ENCODE results near the gene SESN1.
"Not testable (repeated sequence)": the region's sequence is repeated elsewhere in the genome, so short reads cannot be mapped to it uniquely, and the experiment has no call there.

Gene SESN1

GRCh38 chr6:109000289-109000688 is 94.4 kb downstream of the SESN1 start:
- no peak for DNase-seq (ENCODE audit: low read depth)

DNA sequence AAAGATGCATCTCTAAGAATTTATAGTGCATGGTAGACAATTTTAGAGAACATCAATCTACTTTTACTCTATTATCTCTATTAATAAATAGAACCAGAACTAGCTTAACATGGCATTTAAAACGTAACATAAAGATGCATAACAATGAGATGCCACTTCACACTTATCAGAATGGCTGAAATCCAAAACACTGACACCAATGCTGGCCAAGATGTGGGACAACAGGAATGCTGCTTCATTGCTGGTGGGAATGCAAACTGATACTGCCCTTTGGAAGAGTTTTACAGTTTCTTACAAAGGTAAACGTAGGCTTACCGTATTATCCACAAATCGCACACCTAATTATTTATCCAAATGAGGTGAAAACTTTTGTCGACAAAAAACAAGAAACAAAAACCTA is 95.2 kb downstream of the SESN1 start:
- DNase-seq (ENCODE audit: low read depth), result no peak

DNA sequence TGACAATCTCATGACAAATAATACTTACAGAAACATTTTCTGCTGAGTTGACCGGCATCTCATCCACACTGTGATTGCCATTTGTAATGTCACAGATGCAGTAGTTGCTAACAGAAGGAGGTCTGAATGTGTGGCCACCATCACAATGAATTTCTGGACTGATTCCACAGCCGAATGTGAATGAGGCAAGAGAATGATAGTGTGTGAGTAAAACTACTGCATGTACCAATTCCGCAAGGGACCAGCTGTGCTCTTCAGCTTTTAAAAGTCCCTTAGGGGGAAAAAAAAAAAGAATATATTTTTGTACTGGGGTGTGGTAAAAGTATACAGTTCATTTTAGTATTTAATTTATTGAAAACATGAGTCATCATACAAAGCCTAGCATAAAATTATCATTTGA is 96.2 kb downstream of the SESN1 start:
- DNase-seq (ENCODE audit: low read depth), result no peak

GRCh38 chr6:108996208-108996607 is 98.4 kb downstream of the SESN1 start:
- no peak for DNase-seq (ENCODE audit: low read depth)

GRCh38 chr6:108995296-108995695 is 99.3 kb downstream of the SESN1 start:
- DNase-seq (ENCODE audit: low read depth), result no peak

GRCh38 chr6:108993876-108994275 is 100.8 kb downstream of the SESN1 start:
- no peak for DNase-seq (ENCODE audit: low read depth)

DNA sequence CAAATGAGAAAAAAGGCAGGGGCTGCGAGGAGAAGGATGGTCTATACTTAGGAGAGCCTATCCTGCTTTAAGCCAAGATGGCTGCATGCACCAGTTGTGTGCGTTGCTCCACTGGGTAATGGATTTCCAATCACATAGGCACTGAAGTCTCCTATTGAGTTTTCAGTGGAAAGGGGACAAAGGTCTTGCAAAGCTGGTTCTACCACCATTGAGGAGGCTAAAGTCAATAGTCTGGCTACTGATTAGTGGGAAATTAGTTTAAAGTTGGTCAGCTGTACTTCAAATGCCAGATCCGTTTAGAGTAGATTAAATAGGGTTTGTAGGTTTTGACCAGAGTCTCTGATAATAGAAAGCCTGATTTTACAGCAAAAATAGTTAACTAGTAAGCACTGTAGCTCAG is 104.9 kb downstream of the SESN1 start:
- DNase-seq (ENCODE audit: low read depth), result no peak

DNA sequence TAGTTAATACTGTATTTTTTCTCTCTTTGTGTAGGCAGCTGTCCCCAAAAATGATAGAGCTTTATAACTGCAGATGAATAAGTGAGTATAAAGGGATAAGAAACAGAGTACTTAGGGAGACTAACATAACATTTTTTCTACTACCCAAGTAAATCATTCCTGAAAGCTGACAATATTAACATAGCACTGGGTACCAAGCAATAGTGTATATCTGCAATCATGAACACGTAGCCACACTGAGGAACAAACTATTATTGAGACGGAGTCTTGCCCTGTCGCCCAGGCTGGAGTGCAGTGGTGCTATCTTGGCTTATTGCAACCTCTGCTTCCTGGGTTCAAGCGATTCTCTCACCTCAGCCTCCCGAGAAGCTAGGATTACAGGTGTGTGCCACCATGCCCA is 105.9 kb downstream of the SESN1 start:
- DNase-seq (ENCODE audit: low read depth), result no peak

GRCh38 chr6:108988296-108988695 is 106.3 kb downstream of the SESN1 start:
- no peak for DNase-seq (ENCODE audit: low read depth)

GRCh38 chr6:108987156-108987555 is 107.5 kb downstream of the SESN1 start:
- no peak for DNase-seq (ENCODE audit: low read depth)

DNA sequence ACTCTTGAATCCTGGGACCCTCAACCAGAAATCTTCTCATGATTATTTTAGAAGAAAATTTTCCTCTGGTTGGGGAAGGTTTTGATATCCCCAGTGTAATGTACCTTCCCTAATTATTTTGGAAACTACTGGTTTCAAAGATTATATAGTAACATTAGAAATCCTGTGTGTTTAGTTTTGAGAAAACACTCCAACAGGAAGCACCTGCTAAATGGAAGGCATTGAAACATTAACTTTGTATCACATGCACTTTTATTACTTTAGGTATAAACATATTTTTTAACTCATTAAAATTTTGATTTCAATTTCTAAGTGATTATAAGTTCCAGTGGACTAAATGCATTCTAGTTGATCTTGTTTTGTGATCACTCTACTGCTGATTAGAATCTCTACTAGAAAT is 109.3 kb downstream of the SESN1 start:
- DNase-seq (ENCODE audit: low read depth), result no peak

DNA sequence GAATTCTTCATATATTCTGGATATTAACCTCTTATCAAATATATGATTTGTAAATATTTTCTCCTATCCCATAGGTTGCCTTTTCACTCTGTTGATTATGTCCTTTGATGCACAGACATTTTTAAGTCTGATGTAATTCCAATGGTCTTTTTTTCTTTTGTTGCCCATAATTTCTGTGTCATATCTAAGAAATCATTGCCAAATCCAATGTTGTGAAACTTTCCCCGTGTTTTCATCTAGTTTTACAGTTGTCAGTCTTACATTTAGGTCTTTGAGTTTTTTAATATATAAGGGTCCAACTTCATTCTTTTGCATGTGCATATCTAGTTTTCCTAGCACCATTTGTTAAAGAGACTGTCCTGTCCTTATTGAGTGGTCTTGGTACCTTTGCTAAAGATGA is 111.5 kb downstream of the SESN1 start:
- no peak for DNase-seq (ENCODE audit: low read depth)

DNA sequence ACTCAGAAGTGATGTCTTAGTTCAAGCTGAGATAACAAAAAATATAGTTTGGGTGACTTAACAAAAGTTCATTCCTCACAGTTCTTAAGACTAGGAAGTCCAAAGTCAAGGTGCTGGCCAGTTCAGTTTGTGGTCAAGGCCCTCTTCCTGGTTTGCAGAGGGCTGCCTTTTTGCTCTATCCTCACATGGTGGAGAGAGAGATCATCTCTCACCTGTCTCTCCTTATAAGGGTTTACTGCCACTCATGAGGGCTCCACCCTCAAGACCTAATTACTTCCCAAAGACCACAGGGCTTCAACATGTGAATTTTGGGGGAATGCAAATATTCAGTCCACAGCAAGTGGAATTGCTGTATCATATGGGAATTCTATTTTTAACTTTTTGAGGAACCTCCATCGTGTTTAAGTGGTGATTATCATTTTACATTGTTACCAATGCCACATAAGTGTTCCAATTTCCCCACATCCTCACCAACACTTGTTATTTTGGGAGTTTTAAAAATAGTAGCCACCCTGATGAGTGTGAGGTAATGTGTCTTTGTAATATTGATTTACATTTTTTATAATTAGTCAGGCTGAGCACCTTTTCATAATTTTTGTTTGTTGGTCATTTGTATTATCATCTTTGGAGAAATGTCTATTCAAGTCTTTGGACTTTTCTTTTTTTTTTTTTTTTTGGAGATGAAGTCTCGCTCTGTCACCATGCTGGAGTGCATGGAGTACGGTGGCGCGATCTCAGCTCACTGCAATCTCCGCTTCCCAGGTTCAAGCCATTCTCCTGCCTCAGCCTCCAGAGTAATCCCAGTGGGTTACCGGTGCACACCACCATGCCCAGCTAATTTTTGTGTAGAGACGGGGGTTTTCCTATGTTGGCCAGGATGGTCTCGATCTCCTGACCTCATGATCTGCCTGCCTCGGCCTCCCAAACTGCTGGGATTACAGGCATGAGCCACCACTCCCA is 112.2 kb downstream of the SESN1 start:
- no peak for DNase-seq (ENCODE audit: low read depth)

DNA sequence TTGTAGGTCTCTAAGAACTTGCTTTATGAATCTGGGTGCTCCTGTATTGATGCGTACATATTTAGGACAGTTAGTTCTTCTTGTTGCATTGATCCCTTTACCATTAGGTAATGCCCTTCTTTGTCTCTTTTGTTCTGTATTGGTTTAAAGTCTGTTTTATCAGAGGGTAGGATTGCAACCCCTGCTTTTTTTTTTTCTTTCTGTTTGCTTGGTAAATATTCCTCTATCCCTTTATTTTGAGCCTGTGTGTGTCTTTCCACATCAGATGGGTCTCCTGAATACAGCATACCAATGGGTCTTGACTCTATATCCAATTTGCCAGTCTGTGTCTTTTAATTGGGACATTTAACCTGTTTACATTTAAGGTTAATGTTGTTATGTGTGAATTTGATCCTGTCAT is 116.0 kb downstream of the SESN1 start:
- DNase-seq (ENCODE audit: low read depth), result not testable (repeated sequence)

- DNase-seq (ENCODE audit: low read depth), result no peak
Measured at GRCh38 chr6:108974201-108974600, 120.4 kb downstream of the SESN1 start.

GRCh38 chr6:108969776-108970175 is 124.9 kb downstream of the SESN1 start:
- no peak for DNase-seq (ENCODE audit: low read depth)

- no peak for DNase-seq (ENCODE audit: low read depth)
Measured at GRCh38 chr6:108968325-108969316, 126.0 kb downstream of the SESN1 start.

GRCh38 chr6:108966855-108967755 is 127.5 kb downstream of the SESN1 start:
- peak; percentile 5 for DNase-seq (ENCODE audit: low read depth)

GRCh38 chr6:108966251-108966650 is 128.4 kb downstream of the SESN1 start:
- no peak for DNase-seq (ENCODE audit: low read depth)

GRCh38 chr6:108961985-108962384 is 132.7 kb downstream of the SESN1 start:
- DNase-seq (ENCODE audit: low read depth), result no peak

DNA sequence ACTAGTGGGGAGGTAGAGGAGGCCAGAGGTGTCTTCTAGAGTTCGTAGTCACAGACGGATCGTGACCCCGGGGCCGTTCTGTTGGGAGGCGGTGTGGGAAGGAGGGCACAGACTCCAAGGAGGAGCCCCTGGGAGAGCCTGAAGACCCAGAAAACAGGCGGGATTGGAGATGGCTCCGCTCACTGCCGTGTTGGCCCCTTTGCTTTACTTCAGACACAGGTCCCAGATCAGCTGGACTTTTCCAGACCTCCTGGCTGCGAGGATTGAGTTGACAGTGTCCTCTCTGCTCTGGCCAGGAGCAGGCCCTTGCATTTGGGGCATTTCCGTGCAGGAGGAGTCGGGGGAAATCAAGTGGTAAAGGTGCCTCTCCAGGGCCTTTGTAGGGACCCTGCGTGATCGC is 133.6 kb downstream of the SESN1 start:
- no peak for DNase-seq (ENCODE audit: low read depth)

- no peak for DNase-seq (ENCODE audit: low read depth)
Measured at GRCh38 chr6:108960601-108961000, 134.0 kb downstream of the SESN1 start.

Data from stimulated activated CD8-positive, alpha-beta memory T cell treated with anti-CD3 and anti-CD28 coated beads, Interleukin-12 subunit alpha, Interleukin-12 subunit beta, amount 100 ng/mL, for 1 hour (primary cell).